Renal cortex interstitium (tissue), 11 donors: ENCODE results near the gene DCTPP1. TPM values are rescaled to one million over a fixed set of nuclear protein-coding genes. Genes with fewer than 3 reads are reported as not detected.

Experiments used
- DNase-seq, 11 donors: peaks; one replicate each; pipeline ENCODE4 v3.0.0-alpha.2; 2013; ENCODE audit warnings: low read depth in 9 of 11, low spot score in 4 of 11; ENCODE audit errors: extremely low read depth in 1 of 11
- polyA plus RNA-seq, 3 donors: library from polyadenylated mRNA; unstranded; fragments of 120-200 nt; gene quantifications; one replicate each; pipeline ENCODE4 v1.2.1, GENCODE V29; 2013; ENCODE audit not compliant: insufficient read length in 3 of 3

DCTPP1 gene
- polyA plus RNA-seq, 3 donors, result 45.0 to 56.9 (median 48.6) TPM

- DNase-seq, result no peak
Observed at GRCh38 chr16:30421010-30421409, 8.8 kb downstream of the DCTPP1 start.

- DNase-seq, result no peak
Observed at GRCh38 chr16:30418350-30419181, 11.3 kb downstream of the DCTPP1 start.

- peak in 8 of 11 donors; percentile 82 to 89 (median 88) for DNase-seq
Observed at GRCh38 chr16:30417529-30418349, 12.1 kb downstream of the DCTPP1 start.

- no peak for DNase-seq
Observed at GRCh38 chr16:30416624-30417528, 13.0 kb downstream of the DCTPP1 start.

- DNase-seq, result no peak
Observed at GRCh38 chr16:30416047-30416603, 13.7 kb downstream of the DCTPP1 start.

GRCh38 chr16:30414159-30414558 lies 15.7 kb downstream of the DCTPP1 start:
- DNase-seq, result no peak

GRCh38 chr16:30413112-30413806 lies 16.6 kb downstream of the DCTPP1 start:
- no peak for DNase-seq

- DNase-seq, result peak in 6 of 11 donors; percentile 73 to 92 (median 85)
Observed at GRCh38 chr16:30409125-30410060, 20.4 kb downstream of the DCTPP1 start.

GRCh38 chr16:30407804-30408534 lies 21.9 kb downstream of the DCTPP1 start:
- no peak for DNase-seq

GRCh38 chr16:30407102-30407803 lies 22.6 kb downstream of the DCTPP1 start, which contains the start of gene ZNF771:
TSS of gene ZNF771 (plus strand) at chr16:30407606. CDS start at chr16:30408054, 448 bp downstream.
- peak in 7 of 11 donors; percentile 71 to 89 (median 85) for DNase-seq

- DNase-seq, result no peak
Observed at GRCh38 chr16:30406795-30407101, 23.1 kb downstream of the DCTPP1 start.

- DNase-seq, result no peak
Observed at GRCh38 chr16:30401768-30402425, 27.9 kb downstream of the DCTPP1 start.

GRCh38 chr16:30399435-30400186 lies 30.2 kb downstream of the DCTPP1 start:
- DNase-seq, result no peak

- no peak for DNase-seq
Observed at GRCh38 chr16:30398661-30399434, 31.0 kb downstream of the DCTPP1 start.
